Measurements from ENCODE around the gene MTCL1.

MTCL1 gene

GRCh38 chr18:8675057-8675456, 30.3 kb upstream of the MTCL1 start:
- Mint-ChIP-seq H3K4me3 (no peak overlapping the region), H3K9me3 (ENCODE audit: low read depth) (no peaks in the 10 kb centered on the region), H3K27me3 (no peaks in the 10 kb centered on the region), H3K36me3 (peaks cover 2% of the 10 kb centered on the region), H3K27ac (no peak overlapping the region), H3K4me1 (ENCODE audit: low read depth) (no peaks in the 10 kb centered on the region)

DNA sequence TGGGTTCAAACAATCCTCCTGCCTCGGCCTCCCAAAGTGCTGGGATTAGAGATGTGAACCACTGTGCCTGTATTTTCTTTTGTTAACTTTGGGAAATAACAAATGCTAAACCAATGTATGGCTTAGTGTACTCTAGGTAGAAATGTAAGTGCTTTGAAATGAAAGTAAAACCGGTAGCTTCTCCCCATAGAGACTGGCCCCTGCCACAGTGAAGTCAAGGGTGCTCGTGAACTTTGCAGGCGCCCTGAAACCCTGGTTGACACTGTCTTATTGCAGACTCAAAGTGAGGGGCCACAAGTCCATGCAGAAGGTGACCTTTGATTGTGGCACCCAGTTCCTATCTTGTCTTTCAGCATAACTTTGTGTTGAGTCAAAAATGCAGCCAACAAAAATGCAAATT, 24.2 kb upstream of the MTCL1 start:
- no peak overlapping the region for H3K27ac Mint-ChIP-seq
- no peaks in the 10 kb centered on the region for H3K36me3 Mint-ChIP-seq
- H3K4me3 Mint-ChIP-seq: no peak overlapping the region
- no peaks in the 10 kb centered on the region for H3K4me1 Mint-ChIP-seq (ENCODE audit: low read depth)
- H3K9me3 Mint-ChIP-seq (ENCODE audit: low read depth): no peaks in the 10 kb centered on the region
- no peaks in the 10 kb centered on the region for H3K27me3 Mint-ChIP-seq

GRCh38 chr18:8684577-8684976, 20.8 kb upstream of the MTCL1 start:
- Mint-ChIP-seq H3K36me3 (no peaks in the 10 kb centered on the region), H3K9me3 (ENCODE audit: low read depth) (no peaks in the 10 kb centered on the region), H3K27me3 (no peaks in the 10 kb centered on the region), H3K27ac (no peak overlapping the region), H3K4me1 (ENCODE audit: low read depth) (no peaks in the 10 kb centered on the region), H3K4me3 (no peak overlapping the region)

- no peaks in the 10 kb centered on the region for H3K4me1 Mint-ChIP-seq (ENCODE audit: low read depth)
These were observed 20.0 kb upstream of the MTCL1 start for GRCh38 chr18:8685141-8685913.

DNA sequence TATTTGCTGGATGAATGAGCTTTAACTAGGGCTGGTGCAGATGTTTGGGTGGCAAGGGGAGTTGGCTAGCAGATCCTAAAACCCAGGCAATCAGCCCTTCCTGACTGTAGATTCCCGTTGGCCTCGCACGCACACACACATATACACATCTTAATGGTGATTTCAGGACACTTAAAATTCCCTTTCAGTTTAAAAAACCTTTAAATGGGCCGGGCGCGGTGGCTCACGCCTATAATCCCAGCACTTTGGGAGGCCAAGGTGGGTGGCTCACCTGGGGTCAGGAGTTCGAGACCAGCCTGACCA, 19.5 kb upstream of the MTCL1 start:
- no peak overlapping the region for H3K4me3 Mint-ChIP-seq
- no peak overlapping the region for H3K27ac Mint-ChIP-seq
- H3K36me3 Mint-ChIP-seq: no peaks in the 10 kb centered on the region
- no peaks in the 10 kb centered on the region for H3K4me1 Mint-ChIP-seq (ENCODE audit: low read depth)
- H3K9me3 Mint-ChIP-seq (ENCODE audit: low read depth): no peaks in the 10 kb centered on the region
- no peaks in the 10 kb centered on the region for H3K27me3 Mint-ChIP-seq

More at GRCh38 chr18:8685141-8685913, 20.0 kb upstream of the MTCL1 start:
- Mint-ChIP-seq H3K36me3 (no peaks in the 10 kb centered on the region), H3K4me3 (no peak overlapping the region), H3K27me3 (no peaks in the 10 kb centered on the region), H3K27ac (no peak overlapping the region), H3K9me3 (ENCODE audit: low read depth) (no peaks in the 10 kb centered on the region)

- no peaks in the 10 kb centered on the region for H3K27me3 Mint-ChIP-seq
- H3K4me1 Mint-ChIP-seq (ENCODE audit: low read depth): no peaks in the 10 kb centered on the region
- no peaks in the 10 kb centered on the region for H3K9me3 Mint-ChIP-seq (ENCODE audit: low read depth)
- no peaks in the 10 kb centered on the region for H3K36me3 Mint-ChIP-seq
- H3K27ac Mint-ChIP-seq: no peak overlapping the region
- no peak overlapping the region for H3K4me3 Mint-ChIP-seq
These were observed 18.7 kb upstream of the MTCL1 start for GRCh38 chr18:8686611-8687010.

DNA sequence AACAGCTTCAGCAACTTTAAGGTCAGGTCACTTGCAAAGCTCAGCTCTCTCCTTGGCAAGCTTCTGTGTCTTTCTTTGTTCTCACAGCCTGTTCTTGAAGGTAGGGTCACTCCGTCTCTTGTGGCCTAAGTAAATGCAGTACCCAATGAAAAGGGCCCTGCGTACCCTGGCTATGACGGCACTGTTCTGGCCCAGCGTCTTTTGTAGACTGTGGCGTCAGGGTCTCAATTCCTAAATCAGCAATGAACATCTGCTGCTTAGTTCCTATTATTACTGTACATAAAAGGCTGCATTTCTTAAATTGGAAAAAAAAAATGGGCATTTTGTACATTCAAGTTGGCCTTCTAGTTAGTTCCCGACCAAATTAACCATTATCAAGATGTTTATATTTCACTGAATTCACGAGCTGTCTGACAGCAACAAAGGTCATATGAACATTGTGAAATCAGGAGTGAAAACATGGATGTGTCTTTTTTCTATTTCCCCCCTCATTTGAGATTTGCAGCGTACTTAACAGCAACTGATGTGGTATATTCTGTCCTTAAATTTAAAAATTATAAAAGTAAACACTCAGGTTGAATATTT, 17.0 kb upstream of the MTCL1 start:
- Mint-ChIP-seq H3K4me3 (no peak overlapping the region), H3K36me3 (no peaks in the 10 kb centered on the region), H3K4me1 (ENCODE audit: low read depth) (no peaks in the 10 kb centered on the region), H3K27me3 (no peaks in the 10 kb centered on the region), H3K27ac (no peak overlapping the region), H3K9me3 (ENCODE audit: low read depth) (no peaks in the 10 kb centered on the region)

DNA sequence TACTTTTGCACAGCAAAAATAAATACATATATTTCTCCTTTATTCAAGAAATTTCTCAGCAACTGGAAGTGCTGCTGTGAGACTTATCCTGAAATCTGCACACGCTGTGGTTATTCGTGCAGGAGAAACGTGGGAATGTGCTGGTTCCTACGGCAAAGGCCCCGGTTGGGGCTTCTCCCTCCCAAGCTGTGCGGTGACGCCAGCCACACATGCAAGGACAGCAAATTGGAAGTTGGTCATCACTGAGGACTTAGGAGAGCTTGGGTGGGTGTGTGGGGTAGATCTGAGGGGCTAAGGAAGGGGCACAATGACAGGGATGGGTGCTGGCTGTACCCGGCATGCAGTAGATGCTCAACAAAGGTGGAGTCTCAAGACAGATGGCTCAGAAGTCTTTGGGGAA, 16.5 kb upstream of the MTCL1 start:
- Mint-ChIP-seq H3K36me3 (no peaks in the 10 kb centered on the region), H3K27ac (no peak overlapping the region), H3K27me3 (no peaks in the 10 kb centered on the region), H3K4me3 (no peak overlapping the region), H3K9me3 (ENCODE audit: low read depth) (no peaks in the 10 kb centered on the region), H3K4me1 (ENCODE audit: low read depth) (no peaks in the 10 kb centered on the region)

- H3K27ac Mint-ChIP-seq: no peak overlapping the region
- H3K4me3 Mint-ChIP-seq: no peak overlapping the region
- no peaks in the 10 kb centered on the region for H3K27me3 Mint-ChIP-seq
- H3K4me1 Mint-ChIP-seq (ENCODE audit: low read depth): no peaks in the 10 kb centered on the region
- H3K36me3 Mint-ChIP-seq: no peaks in the 10 kb centered on the region
- H3K9me3 Mint-ChIP-seq (ENCODE audit: low read depth): no peaks in the 10 kb centered on the region
These were observed 15.8 kb upstream of the MTCL1 start for GRCh38 chr18:8689517-8689916.

- H3K36me3 Mint-ChIP-seq: no peaks in the 10 kb centered on the region
- no peaks in the 10 kb centered on the region for H3K4me1 Mint-ChIP-seq (ENCODE audit: low read depth)
- H3K4me3 Mint-ChIP-seq: no peak overlapping the region
- peaks cover 4% of the 10 kb centered on the region for H3K27me3 Mint-ChIP-seq
- no peaks in the 10 kb centered on the region for H3K9me3 Mint-ChIP-seq (ENCODE audit: low read depth)
- no peak overlapping the region for H3K27ac Mint-ChIP-seq
These were observed 10.5 kb upstream of the MTCL1 start for GRCh38 chr18:8694891-8695290.

DNA sequence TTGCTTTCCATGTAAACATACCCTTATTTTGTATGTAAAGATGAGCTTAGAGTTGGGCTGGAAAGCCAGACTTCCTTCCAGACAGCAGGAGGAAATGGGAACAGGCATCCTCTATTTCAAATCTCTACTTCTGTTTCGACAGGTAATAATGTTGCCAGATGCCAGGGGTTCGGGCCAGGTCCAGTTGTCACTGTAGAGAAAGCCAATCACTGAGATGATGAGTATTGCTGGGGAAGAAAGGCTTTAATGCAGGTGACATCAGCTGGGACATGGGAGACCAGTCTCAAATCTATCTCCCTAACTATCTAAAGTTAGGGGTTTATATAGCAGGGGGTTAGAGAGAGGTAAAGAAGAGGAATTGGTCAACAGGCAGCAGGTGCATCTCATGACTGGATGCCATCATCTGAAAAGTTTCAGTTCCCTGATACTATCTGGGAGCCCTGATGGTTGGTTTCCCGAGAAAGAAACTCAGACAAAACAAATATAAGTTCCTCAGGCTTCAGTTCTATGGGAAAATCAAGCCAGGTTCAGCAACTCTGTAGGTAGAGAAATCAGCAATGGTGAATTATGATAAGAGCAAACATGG, 9.3 kb upstream of the MTCL1 start:
- Mint-ChIP-seq H3K4me1 (ENCODE audit: low read depth) (no peaks in the 10 kb centered on the region), H3K27me3 (peaks cover 7% of the 10 kb centered on the region), H3K9me3 (ENCODE audit: low read depth) (no peaks in the 10 kb centered on the region), H3K27ac (no peak overlapping the region), H3K36me3 (no peaks in the 10 kb centered on the region), H3K4me3 (no peak overlapping the region)

DNA sequence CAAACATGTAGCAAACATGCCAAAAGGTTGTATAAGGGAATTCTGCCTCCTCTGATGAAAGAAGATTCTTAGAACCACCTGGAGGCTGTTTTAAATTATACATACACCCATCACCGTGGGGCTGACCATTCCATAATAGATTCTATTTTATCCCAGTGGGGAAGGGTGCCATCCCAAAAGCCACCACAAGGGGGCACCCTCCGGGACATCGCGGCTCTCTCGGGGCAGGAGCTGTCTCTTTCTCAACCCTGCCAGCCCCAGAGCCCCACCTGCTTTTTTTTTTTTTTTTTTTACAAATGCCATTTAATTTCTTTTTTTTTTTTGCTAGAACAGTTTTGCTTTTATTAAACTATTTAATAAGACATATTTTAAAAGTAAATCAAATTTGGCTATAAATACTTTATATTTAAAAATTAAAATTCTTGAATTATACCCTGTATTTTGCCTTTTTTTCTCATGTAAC, 8.6 kb upstream of the MTCL1 start:
- H3K9me3 Mint-ChIP-seq (ENCODE audit: low read depth): no peaks in the 10 kb centered on the region
- no peaks in the 10 kb centered on the region for H3K4me1 Mint-ChIP-seq (ENCODE audit: low read depth)
- no peak overlapping the region for H3K4me3 Mint-ChIP-seq
- H3K27ac Mint-ChIP-seq: no peak overlapping the region
- peaks cover 11% of the 10 kb centered on the region for H3K27me3 Mint-ChIP-seq
- no peaks in the 10 kb centered on the region for H3K36me3 Mint-ChIP-seq

GRCh38 chr18:8699126-8699525, 6.2 kb upstream of the MTCL1 start:
- Mint-ChIP-seq H3K4me1 (ENCODE audit: low read depth) (peaks cover 4% of the 10 kb centered on the region), H3K27me3 (peaks cover 17% of the 10 kb centered on the region), H3K9me3 (ENCODE audit: low read depth) (no peaks in the 10 kb centered on the region), H3K27ac (no peak overlapping the region), H3K4me3 (no peak overlapping the region), H3K36me3 (no peaks in the 10 kb centered on the region)

GRCh38 chr18:8699948-8700347, 5.4 kb upstream of the MTCL1 start:
- H3K27ac Mint-ChIP-seq: no peak overlapping the region
- H3K4me1 Mint-ChIP-seq (ENCODE audit: low read depth): peaks cover 7% of the 10 kb centered on the region
- peaks cover 17% of the 10 kb centered on the region for H3K27me3 Mint-ChIP-seq
- no peaks in the 10 kb centered on the region for H3K9me3 Mint-ChIP-seq (ENCODE audit: low read depth)
- H3K36me3 Mint-ChIP-seq: no peaks in the 10 kb centered on the region
- H3K4me3 Mint-ChIP-seq: no peak overlapping the region

GRCh38 chr18:8701546-8702118, 3.7 kb upstream of the MTCL1 start:
- no peak overlapping the region for H3K4me3 Mint-ChIP-seq
- H3K9me3 Mint-ChIP-seq (ENCODE audit: low read depth): no peaks in the 10 kb centered on the region
- no peaks in the 10 kb centered on the region for H3K36me3 Mint-ChIP-seq
- peaks cover 17% of the 10 kb centered on the region for H3K27me3 Mint-ChIP-seq
- H3K27ac Mint-ChIP-seq: no peak overlapping the region
- H3K4me1 Mint-ChIP-seq (ENCODE audit: low read depth): peaks cover 8% of the 10 kb centered on the region

Data from activated naive CD8-positive, alpha-beta T cell (primary cell).